Mucosa of stomach (tissue), 1 donor: Measurements from ENCODE around the gene BRIP1.

ENCODE experiments used
- H3K27me3 ChIP-seq: one replicate; pipeline ENCODE4 v1.7.0; 2013; ENCODE audit warnings: mild to moderate bottlenecking, low read length; ENCODE audit not compliant: control insufficient read depth, insufficient read depth
- H3K36me3 ChIP-seq: one replicate; pipeline ENCODE4 v1.7.0; 2013; ENCODE audit warnings: low read length; ENCODE audit not compliant: control insufficient read depth, insufficient read depth
- H3K4me1 ChIP-seq: one replicate; pipeline ENCODE4 v1.7.0; 2013; ENCODE audit warnings: mild to moderate bottlenecking, low read length; ENCODE audit not compliant: control insufficient read depth, insufficient read depth
- H3K4me3 ChIP-seq: one replicate; pipeline ENCODE4 v1.7.0; 2013; ENCODE audit warnings: low read length
- H3K9ac ChIP-seq: one replicate; pipeline ENCODE4 v1.7.0; 2013; ENCODE audit warnings: mild to moderate bottlenecking, low read length, moderate library complexity
- H3K9me3 ChIP-seq: one replicate; pipeline ENCODE4 v1.7.0; 2013; ENCODE audit warnings: mild to moderate bottlenecking, low read length, moderate library complexity; ENCODE audit not compliant: control insufficient read depth
- donor health status: Pancreatic carcinoma.

Gene BRIP1

GRCh38 chr17:61766520-61766919 is 96.8 kb downstream of the BRIP1 start:
- Histone ChIP-seq H3K4me3 (no peak overlapping the region), H3K4me1 (no peaks in the 10 kb centered on the region), H3K9ac (no peak overlapping the region), H3K36me3 (no peaks in the 10 kb centered on the region), H3K9me3 (no peaks in the 10 kb centered on the region), H3K27me3 (no peaks in the 10 kb centered on the region)

GRCh38 chr17:61764846-61765245 is 98.5 kb downstream of the BRIP1 start:
- no peaks in the 10 kb centered on the region for H3K4me1 ChIP-seq
- no peak overlapping the region for H3K9ac ChIP-seq
- H3K36me3 ChIP-seq: no peaks in the 10 kb centered on the region
- no peaks in the 10 kb centered on the region for H3K27me3 ChIP-seq
- no peaks in the 10 kb centered on the region for H3K9me3 ChIP-seq
- H3K4me3 ChIP-seq: no peak overlapping the region

- H3K36me3 ChIP-seq: no peaks in the 10 kb centered on the region
- no peak overlapping the region for H3K4me3 ChIP-seq
- no peaks in the 10 kb centered on the region for H3K4me1 ChIP-seq
- H3K27me3 ChIP-seq: no peaks in the 10 kb centered on the region
- H3K9ac ChIP-seq: no peak overlapping the region
- H3K9me3 ChIP-seq: no peaks in the 10 kb centered on the region
These were observed 101.5 kb downstream of the BRIP1 start for GRCh38 chr17:61761827-61762226.

GRCh38 chr17:61759362-61759761 is 104.0 kb downstream of the BRIP1 start:
- Histone ChIP-seq H3K27me3 (no peaks in the 10 kb centered on the region), H3K9ac (no peak overlapping the region), H3K9me3 (no peaks in the 10 kb centered on the region), H3K4me3 (no peak overlapping the region), H3K36me3 (no peaks in the 10 kb centered on the region), H3K4me1 (no peaks in the 10 kb centered on the region)

GRCh38 chr17:61758430-61758829 is 104.9 kb downstream of the BRIP1 start:
- Histone ChIP-seq H3K4me3 (no peak overlapping the region), H3K4me1 (no peaks in the 10 kb centered on the region), H3K9ac (no peak overlapping the region), H3K27me3 (no peaks in the 10 kb centered on the region), H3K9me3 (no peaks in the 10 kb centered on the region), H3K36me3 (no peaks in the 10 kb centered on the region)

GRCh38 chr17:61757168-61757567 is 106.2 kb downstream of the BRIP1 start:
- no peaks in the 10 kb centered on the region for H3K27me3 ChIP-seq
- no peaks in the 10 kb centered on the region for H3K9me3 ChIP-seq
- H3K4me1 ChIP-seq: no peaks in the 10 kb centered on the region
- H3K36me3 ChIP-seq: no peaks in the 10 kb centered on the region
- no peak overlapping the region for H3K9ac ChIP-seq
- H3K4me3 ChIP-seq: no peak overlapping the region

GRCh38 chr17:61756561-61756960 is 106.8 kb downstream of the BRIP1 start:
- Histone ChIP-seq H3K4me1 (no peaks in the 10 kb centered on the region), H3K27me3 (no peaks in the 10 kb centered on the region), H3K4me3 (no peak overlapping the region), H3K36me3 (no peaks in the 10 kb centered on the region), H3K9ac (no peak overlapping the region), H3K9me3 (no peaks in the 10 kb centered on the region)

GRCh38 chr17:61755668-61756067 is 107.7 kb downstream of the BRIP1 start:
- no peaks in the 10 kb centered on the region for H3K27me3 ChIP-seq
- no peak overlapping the region for H3K9ac ChIP-seq
- no peaks in the 10 kb centered on the region for H3K9me3 ChIP-seq
- no peaks in the 10 kb centered on the region for H3K36me3 ChIP-seq
- no peak overlapping the region for H3K4me3 ChIP-seq
- no peaks in the 10 kb centered on the region for H3K4me1 ChIP-seq

GRCh38 chr17:61755078-61755477 is 108.2 kb downstream of the BRIP1 start:
- Histone ChIP-seq H3K4me3 (no peak overlapping the region), H3K4me1 (no peaks in the 10 kb centered on the region), H3K27me3 (no peaks in the 10 kb centered on the region), H3K9ac (no peak overlapping the region), H3K36me3 (no peaks in the 10 kb centered on the region), H3K9me3 (no peaks in the 10 kb centered on the region)

- Histone ChIP-seq H3K36me3 (no peaks in the 10 kb centered on the region), H3K9ac (no peak overlapping the region), H3K4me1 (no peaks in the 10 kb centered on the region), H3K9me3 (no peaks in the 10 kb centered on the region), H3K27me3 (no peaks in the 10 kb centered on the region), H3K4me3 (no peak overlapping the region)
These were observed 109.2 kb downstream of the BRIP1 start for GRCh38 chr17:61754124-61754523.

GRCh38 chr17:61753696-61754095 is 109.6 kb downstream of the BRIP1 start:
- no peaks in the 10 kb centered on the region for H3K36me3 ChIP-seq

GRCh38 chr17:61750656-61751055 is 112.7 kb downstream of the BRIP1 start:
- no peaks in the 10 kb centered on the region for H3K36me3 ChIP-seq
- no peak overlapping the region for H3K4me3 ChIP-seq
- no peak overlapping the region for H3K9ac ChIP-seq
- no peaks in the 10 kb centered on the region for H3K9me3 ChIP-seq
- H3K4me1 ChIP-seq: no peaks in the 10 kb centered on the region
- H3K27me3 ChIP-seq: no peaks in the 10 kb centered on the region

More at GRCh38 chr17:61753696-61754095, 109.6 kb downstream of the BRIP1 start:
- no peak overlapping the region for H3K4me3 ChIP-seq
- no peaks in the 10 kb centered on the region for H3K9me3 ChIP-seq
- no peaks in the 10 kb centered on the region for H3K27me3 ChIP-seq
- H3K4me1 ChIP-seq: no peaks in the 10 kb centered on the region
- no peak overlapping the region for H3K9ac ChIP-seq

GRCh38 chr17:61749823-61750404 is 113.4 kb downstream of the BRIP1 start:
- Histone ChIP-seq H3K36me3 (no peaks in the 10 kb centered on the region), H3K4me3 (no peak overlapping the region), H3K27me3 (no peaks in the 10 kb centered on the region), H3K9ac (no peak overlapping the region), H3K4me1 (no peaks in the 10 kb centered on the region), H3K9me3 (no peaks in the 10 kb centered on the region)
